Prostate gland (tissue), 2 donors: Measurements from ENCODE around the gene NXN. TPM values are rescaled to one million over a fixed set of nuclear protein-coding genes. Genes with fewer than 3 reads are reported as not detected.

Experiments used
- DNase-seq: peaks from one replicate; pipeline ENCODE4 v3.0.0-alpha.2; 2019; ENCODE audit warnings: low spot score
- H3K27ac ChIP-seq, 2 donors: fragments of 200-600 bp; sonication (generic); 2 replicates each; pipeline ENCODE4 v1.5.1; 2017 to 2019
- H3K27me3 ChIP-seq: fragments of 200-600 bp; sonication (generic); replicated peaks from 2 replicates; pipeline ENCODE4 v1.5.1; 2019; ENCODE audit not compliant: insufficient read depth
- H3K36me3 ChIP-seq, 2 donors: fragments of 200-600 bp; sonication (generic); 1 replicate in 1 of 2; 2 replicates in 1 of 2; pipeline versions ENCODE4 v1.5.1 to v1.8.1; 2017 to 2019
- H3K4me1 ChIP-seq: fragments of 200-600 bp; sonication (generic); replicated peaks from 2 replicates; pipeline ENCODE4 v1.5.1; 2019
- H3K4me3 ChIP-seq, 2 donors: fragments of 200-600 bp; sonication (generic); 2 replicates each; pipeline ENCODE4 v1.5.1; 2017 to 2019
- H3K9me3 ChIP-seq: fragments of 200-600 bp; sonication (generic); 2 replicates; pipeline ENCODE4 v1.5.1; 2017
- POLR2A ChIP-seq: fragments of 450-650 bp; IDR thresholded peaks from one replicate; pipeline ENCODE4 v1.6.1; 2016; ENCODE audit warnings: antibody characterized with exemption, mild to moderate bottlenecking
- POLR2AphosphoS5 ChIP-seq: sonication (generic); formaldehyde crosslinking; IDR thresholded peaks from one replicate; pipeline ENCODE4 v1.6.1; 2017; ENCODE audit warnings: antibody characterized with exemption
- WGBS: methylation state at CpG from one replicate; pipeline ENCODE4 v1.1.5; 2018; 5-methylcytosine and 5-hydroxymethylcytosine counted together
- intact Hi-C: fragments of 100-400 bp; cut with DNase I; formaldehyde crosslinking; loops from one replicate; pipeline ENCODE4 v1.14.2; 2022
- total RNA-seq, 2 donors: library from RNA; depleted of rRNA; stranded (reverse); fragments of >200 nt; gene quantifications; one replicate each; pipeline ENCODE4 v1.1.0, GENCODE V29; 2016
- TF ChIP-seq, protein P1 (sequence below), 4 experiments: fragments of 200-600 bp in 2 of 4; fragments of 450-650 bp in 2 of 4; sonication (generic) in 2 of 4; IDR thresholded peaks; 1 replicate in 3 of 4; 2 replicates in 1 of 4; pipeline ENCODE4 v1.5.1; 2016 to 2019; ENCODE audit warnings: antibody characterized with exemption in 4 of 4, mild to moderate bottlenecking in 2 of 4, moderate library complexity in 2 of 4

Gene NXN
- total RNA-seq, 2 donors from 2014 or later, result 56.2 to 56.7 TPM

DNA sequence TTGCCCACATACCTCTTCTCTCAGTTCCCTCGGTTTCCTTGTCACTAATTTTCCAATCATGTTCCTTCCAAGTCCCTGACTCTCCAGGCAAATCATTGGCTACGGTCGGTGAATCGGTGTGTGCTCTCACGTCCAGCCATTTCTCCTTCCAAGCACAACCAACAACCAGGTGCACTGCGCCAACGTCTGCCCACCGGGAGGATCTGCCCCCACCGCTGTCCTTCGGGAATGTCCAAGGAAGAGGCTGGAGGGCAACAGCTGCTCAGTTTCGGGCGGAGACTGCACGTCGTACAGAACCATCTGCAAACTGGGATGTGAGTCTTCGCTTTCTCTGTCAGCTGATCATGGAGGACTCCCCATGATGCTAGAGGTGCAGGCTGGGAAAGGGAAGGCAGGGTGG, 8.4 kb upstream of the NXN start:
- H3K27me3 ChIP-seq, result no peaks in the 10 kb centered on the region
- TF ChIP-seq, protein P1, sequence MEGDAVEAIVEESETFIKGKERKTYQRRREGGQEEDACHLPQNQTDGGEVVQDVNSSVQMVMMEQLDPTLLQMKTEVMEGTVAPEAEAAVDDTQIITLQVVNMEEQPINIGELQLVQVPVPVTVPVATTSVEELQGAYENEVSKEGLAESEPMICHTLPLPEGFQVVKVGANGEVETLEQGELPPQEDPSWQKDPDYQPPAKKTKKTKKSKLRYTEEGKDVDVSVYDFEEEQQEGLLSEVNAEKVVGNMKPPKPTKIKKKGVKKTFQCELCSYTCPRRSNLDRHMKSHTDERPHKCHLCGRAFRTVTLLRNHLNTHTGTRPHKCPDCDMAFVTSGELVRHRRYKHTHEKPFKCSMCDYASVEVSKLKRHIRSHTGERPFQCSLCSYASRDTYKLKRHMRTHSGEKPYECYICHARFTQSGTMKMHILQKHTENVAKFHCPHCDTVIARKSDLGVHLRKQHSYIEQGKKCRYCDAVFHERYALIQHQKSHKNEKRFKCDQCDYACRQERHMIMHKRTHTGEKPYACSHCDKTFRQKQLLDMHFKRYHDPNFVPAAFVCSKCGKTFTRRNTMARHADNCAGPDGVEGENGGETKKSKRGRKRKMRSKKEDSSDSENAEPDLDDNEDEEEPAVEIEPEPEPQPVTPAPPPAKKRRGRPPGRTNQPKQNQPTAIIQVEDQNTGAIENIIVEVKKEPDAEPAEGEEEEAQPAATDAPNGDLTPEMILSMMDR (IDR thresholded peaks at IDR 0.05), result no peak
- TF ChIP-seq POLR2A, result no peak
- no peak for TF ChIP-seq POLR2AphosphoS5
- WGBS, result 94% methylated on average over 15 of the region's 15 CpGs
- no peaks in the 10 kb centered on the region for H3K4me1 ChIP-seq
- DNase-seq, result no peak
- H3K4me3 ChIP-seq, result no peak overlapping the region
- no peak overlapping the region for H3K27ac ChIP-seq
- H3K36me3 ChIP-seq, result no peaks in the 10 kb centered on the region
- no peaks in the 10 kb centered on the region for H3K9me3 ChIP-seq
- intact Hi-C loops, result loop anchor here (10.0 kb wide), 1 partner anchor 253 kb away; the partner anchor contains the start of gene TLCD3A

DNA sequence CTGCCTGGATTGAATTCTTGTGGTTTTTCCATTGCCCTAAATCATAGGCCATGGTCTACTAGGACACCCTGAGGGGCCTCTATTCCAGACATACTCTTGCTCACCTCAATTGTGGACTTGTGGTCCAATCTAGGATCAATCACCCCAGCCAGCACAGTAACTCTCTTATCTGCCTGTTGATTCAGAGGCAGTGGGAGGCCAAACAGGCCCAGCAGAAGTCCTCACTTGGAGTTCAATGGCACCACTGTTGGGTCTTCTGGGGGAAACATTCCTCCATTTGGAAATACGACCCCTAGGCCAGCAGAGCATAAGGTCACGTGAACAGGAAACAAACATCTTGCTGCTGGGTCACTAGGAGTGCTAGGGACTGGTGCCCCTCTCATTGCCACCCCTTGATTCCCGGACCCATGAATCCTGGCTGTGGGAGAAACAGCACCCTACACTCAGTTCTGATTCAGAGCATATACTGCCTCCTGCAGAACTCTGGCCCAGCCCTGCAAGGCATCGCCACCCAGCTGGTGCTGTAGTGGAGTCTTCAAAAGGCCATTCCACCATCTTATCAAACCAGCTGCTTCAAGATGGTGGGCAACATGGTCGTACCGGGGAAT, 6.8 kb upstream of the NXN start:
- Histone ChIP-seq H3K27me3 (no peaks in the 10 kb centered on the region), H3K36me3 (no peaks in the 10 kb centered on the region), H3K4me1 (no peaks in the 10 kb centered on the region), H3K27ac (no peak overlapping the region), H3K9me3 (no peaks in the 10 kb centered on the region), H3K4me3 (no peak overlapping the region)
- TF ChIP-seq, protein P1 (IDR thresholded peaks at IDR 0.05), result no peak
- no peak for TF ChIP-seq POLR2A
- TF ChIP-seq POLR2AphosphoS5, result no peak
- intact Hi-C loops, result loop anchor here (10.0 kb wide), 1 partner anchor 252 kb away; the partner anchor contains the start of gene TLCD3A
- WGBS, result 88% methylated on average over 6 of the region's 6 CpGs
- no peak for DNase-seq

DNA sequence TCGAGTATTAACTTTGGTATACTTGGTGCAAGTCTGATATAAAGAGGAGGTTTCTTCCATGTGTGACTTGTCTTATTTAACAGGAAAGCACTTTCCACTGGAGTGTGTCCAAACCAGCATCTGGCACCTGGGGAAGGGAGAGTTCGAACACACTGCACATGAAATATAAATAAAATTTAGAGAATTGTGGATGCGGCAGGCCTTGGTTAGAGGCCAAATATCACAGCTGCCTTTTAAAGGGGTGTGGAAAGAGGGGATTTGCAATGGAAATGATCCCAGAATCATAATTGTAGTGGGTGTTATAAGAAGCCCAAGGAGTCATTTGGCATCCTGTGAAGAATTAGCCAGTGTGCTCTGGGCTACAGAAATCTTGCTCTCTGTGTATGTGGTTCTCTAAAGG, 4.3 kb upstream of the NXN start:
- Histone ChIP-seq H3K27ac (no peak overlapping the region), H3K36me3 (no peaks in the 10 kb centered on the region), H3K4me3 (no peak overlapping the region), H3K4me1 (peaks cover 4% of the 10 kb centered on the region), H3K9me3 (no peaks in the 10 kb centered on the region), H3K27me3 (no peaks in the 10 kb centered on the region)
- TF ChIP-seq POLR2A, result no peak
- TF ChIP-seq POLR2AphosphoS5, result no peak
- TF ChIP-seq, protein P1 (IDR thresholded peaks at IDR 0.05), result no peak
- intact Hi-C loops, result loop anchor here (10.0 kb wide), 1 partner anchor 249 kb away; the partner anchor contains the start of gene TLCD3A
- WGBS, result 53% methylated on average over 3 of the region's 3 CpGs
- DNase-seq, result no peak

DNA sequence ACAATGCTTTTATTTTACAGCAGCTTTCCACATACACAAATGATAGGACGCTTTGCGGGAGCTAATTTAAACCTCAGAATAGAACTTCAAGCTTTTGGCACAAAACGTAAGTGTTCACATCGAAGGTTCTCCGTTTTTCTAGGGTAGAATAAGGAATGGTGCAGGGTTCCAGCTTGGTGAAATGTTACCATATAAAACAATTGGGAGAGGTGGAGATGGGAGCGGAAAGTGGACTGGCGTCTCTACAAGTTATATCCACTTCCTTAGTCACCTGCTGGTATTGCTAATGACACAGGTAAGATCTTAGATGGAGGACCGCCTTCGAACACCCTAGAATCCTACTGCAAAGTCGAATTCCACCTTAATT, 1.7 kb upstream of the NXN start:
- H3K27me3 ChIP-seq, result no peaks in the 10 kb centered on the region
- H3K36me3 ChIP-seq, result no peaks in the 10 kb centered on the region
- WGBS, result 37% methylated on average over 10 of the region's 10 CpGs
- intact Hi-C loops, result loop anchor here (2.0 to 10.0 kb wide), 2 partner anchors 186 to 246 kb away; partner anchors contain the start of gene TLCD3A
- no peaks in the 10 kb centered on the region for H3K9me3 ChIP-seq
- peak overlapping the region in 1 of 2 donors; percentile 81 for H3K27ac ChIP-seq
- no peak for DNase-seq
- TF ChIP-seq POLR2AphosphoS5 (no peak), POLR2A (no peak)
- TF ChIP-seq, protein P1 (IDR thresholded peaks at IDR 0.05), result no peak
- H3K4me3 ChIP-seq, result no peak overlapping the region
- peaks cover 4% of the 10 kb centered on the region for H3K4me1 ChIP-seq
